A673 (cell line): ENCODE results near the gene POLR1D.

Experiments used
- EZH2 ChIP-seq: fragments of 200-600 bp; sonication (generic); IDR thresholded peaks from 2 replicates; pipeline ENCODE4 v1.6.1; 2017; ENCODE audit warnings: borderline replicate concordance, low read depth, mild to moderate bottlenecking, mixed read lengths, antibody characterized with exemption, low read length; ENCODE audit not compliant: poor library complexity, severe bottlenecking
- TF ChIP-seq, protein P1 (sequence below): fragments of 300-800, 200-600 bp; sonication (generic); conservative IDR thresholded peaks from 2 replicates; pipeline ENCODE4 v1.5.1; 2017; ENCODE audit warnings: low read depth, mild to moderate bottlenecking, antibody characterized with exemption, low read length, moderate library complexity, mixed read lengths

DNA sequence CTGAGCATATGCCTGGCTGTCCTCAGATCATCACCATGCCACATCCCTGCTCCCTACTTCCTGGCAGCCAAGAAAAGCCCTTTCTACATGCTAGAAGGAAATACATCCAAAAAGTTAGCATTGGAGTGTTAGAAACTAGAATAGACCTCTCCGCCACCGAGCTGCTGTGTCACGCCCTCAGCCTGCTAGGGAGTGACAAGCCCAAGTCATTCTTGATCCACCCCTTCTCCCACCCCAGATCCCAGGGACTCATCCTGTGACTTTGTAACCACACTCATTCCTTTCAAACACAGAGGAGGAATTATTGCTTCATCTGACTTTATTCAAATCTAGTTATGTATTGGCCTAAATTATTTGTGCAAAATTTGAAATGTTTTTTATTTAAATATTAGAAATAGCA is 45.3 kb downstream of the POLR1D start:
- TF ChIP-seq, protein P1, sequence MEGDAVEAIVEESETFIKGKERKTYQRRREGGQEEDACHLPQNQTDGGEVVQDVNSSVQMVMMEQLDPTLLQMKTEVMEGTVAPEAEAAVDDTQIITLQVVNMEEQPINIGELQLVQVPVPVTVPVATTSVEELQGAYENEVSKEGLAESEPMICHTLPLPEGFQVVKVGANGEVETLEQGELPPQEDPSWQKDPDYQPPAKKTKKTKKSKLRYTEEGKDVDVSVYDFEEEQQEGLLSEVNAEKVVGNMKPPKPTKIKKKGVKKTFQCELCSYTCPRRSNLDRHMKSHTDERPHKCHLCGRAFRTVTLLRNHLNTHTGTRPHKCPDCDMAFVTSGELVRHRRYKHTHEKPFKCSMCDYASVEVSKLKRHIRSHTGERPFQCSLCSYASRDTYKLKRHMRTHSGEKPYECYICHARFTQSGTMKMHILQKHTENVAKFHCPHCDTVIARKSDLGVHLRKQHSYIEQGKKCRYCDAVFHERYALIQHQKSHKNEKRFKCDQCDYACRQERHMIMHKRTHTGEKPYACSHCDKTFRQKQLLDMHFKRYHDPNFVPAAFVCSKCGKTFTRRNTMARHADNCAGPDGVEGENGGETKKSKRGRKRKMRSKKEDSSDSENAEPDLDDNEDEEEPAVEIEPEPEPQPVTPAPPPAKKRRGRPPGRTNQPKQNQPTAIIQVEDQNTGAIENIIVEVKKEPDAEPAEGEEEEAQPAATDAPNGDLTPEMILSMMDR: no peak
- no peak for TF ChIP-seq EZH2
